Stimulated activated CD8-positive, alpha-beta memory T cell treated with anti-CD3 and anti-CD28 coated beads, Interleukin-12 subunit alpha, Interleukin-12 subunit beta, amount 100 ng/mL, for 24 hours (primary cell): Measurements from ENCODE around the gene ENTPD6.
"Not testable (repeated sequence)": the region's sequence is repeated elsewhere in the genome, so short reads cannot be mapped to it uniquely, and the experiment has no call there.

Experiments
- DNase-seq: peaks from one replicate; pipeline ENCODE4 v3.0.0-alpha.2; 2020; ENCODE audit errors: extremely low read depth

Gene ENTPD6

GRCh38 chr20:25223765-25224720 lies 28.5 kb downstream of the ENTPD6 start:
- no peak for DNase-seq

- no peak for DNase-seq
Measured at GRCh38 chr20:25224941-25225340, 29.4 kb downstream of the ENTPD6 start.

- no peak for DNase-seq
Measured at GRCh38 chr20:25225642-25226432, 30.3 kb downstream of the ENTPD6 start.

GRCh38 chr20:25226433-25227316 lies 31.2 kb downstream of the ENTPD6 start:
- no peak for DNase-seq

- DNase-seq, result no peak
Measured at GRCh38 chr20:25227317-25227831, 31.9 kb downstream of the ENTPD6 start.

GRCh38 chr20:25229486-25230165 lies 34.1 kb downstream of the ENTPD6 start:
- no peak for DNase-seq

- no peak for DNase-seq
Measured at GRCh38 chr20:25230166-25230831, 34.8 kb downstream of the ENTPD6 start.

- DNase-seq, result no peak
Measured at GRCh38 chr20:25233016-25233772, 37.7 kb downstream of the ENTPD6 start.

GRCh38 chr20:25234009-25234849 lies 38.7 kb downstream of the ENTPD6 start:
- DNase-seq, result not testable (repeated sequence)

- DNase-seq, result no peak
Measured at GRCh38 chr20:25236450-25237304, 41.2 kb downstream of the ENTPD6 start.

- peak; percentile 22 for DNase-seq
Measured at GRCh38 chr20:25237610-25238318, 42.3 kb downstream of the ENTPD6 start.

GRCh38 chr20:25238319-25239037 lies 43.0 kb downstream of the ENTPD6 start:
- DNase-seq, result no peak

GRCh38 chr20:25239387-25240370 lies 44.2 kb downstream of the ENTPD6 start:
- no peak for DNase-seq

- not testable (repeated sequence) for DNase-seq
Measured at GRCh38 chr20:25240851-25241658, 45.5 kb downstream of the ENTPD6 start.
